ENCODE results near the gene ZNHIT6.
"Not testable (repeated sequence)": the region's sequence is repeated elsewhere in the genome, so short reads cannot be mapped to it uniquely, and the experiment has no call there.

ZNHIT6 gene

GRCh38 chr1:85650645-85651044, 57.6 kb downstream of the ZNHIT6 start:
- Histone ChIP-seq H3K27me3 (ENCODE audit: insufficient read depth, low read length) (no peaks in the 10 kb centered on the region), H3K9me3 (ENCODE audit: low read length) (peaks cover 5% of the 10 kb centered on the region; the same call in 1 of the 2 replicates), H3K4me2 (ENCODE audit: low read length) (no peak overlapping the region), H3F3A (ENCODE audit: insufficient read depth, low read length) (no peaks in the 10 kb centered on the region), H3K4me3 (ENCODE audit: low read depth, low read length, poor library complexity, severe bottlenecking) (no peak overlapping the region), H3K36me3 (ENCODE audit: insufficient read depth, low read length) (peaks cover 53% of the 10 kb centered on the region), H3K27ac (ENCODE audit: low read depth, low read length, poor library complexity, severe bottlenecking) (no peak overlapping the region), H4K20me1 (ENCODE audit: insufficient read depth, low read length) (no peaks in the 10 kb centered on the region), H2AFZ (ENCODE audit: low read length) (no peak overlapping the region), H3K9ac (ENCODE audit: low read length) (no peak overlapping the region), H3K79me2 (ENCODE audit: insufficient read depth, low read length) (no peaks in the 10 kb centered on the region), H3K4me1 (ENCODE audit: insufficient read depth, low read length, severe bottlenecking) (no peaks in the 10 kb centered on the region), H3K9me2 (ENCODE audit: low read depth, low read length) (no peaks in the 10 kb centered on the region)
- TF ChIP-seq CTCF (IDR thresholded peaks at IDR 0.05; ENCODE audit: low read length), result no peak
- no peak for TF ChIP-seq EZH2 (IDR thresholded peaks at IDR 0.05; ENCODE audit: borderline replicate concordance, low read length)

- H3K27me3 ChIP-seq (ENCODE audit: insufficient read depth, low read length), result no peaks in the 10 kb centered on the region
- H3K79me2 ChIP-seq (ENCODE audit: insufficient read depth, low read length), result no peaks in the 10 kb centered on the region
- H4K20me1 ChIP-seq (ENCODE audit: insufficient read depth, low read length), result no peaks in the 10 kb centered on the region
- no peaks in the 10 kb centered on the region for H3K9me2 ChIP-seq (ENCODE audit: low read depth, low read length)
- H3K27ac ChIP-seq (ENCODE audit: low read depth, low read length, poor library complexity, severe bottlenecking), result no peak overlapping the region
- H3K4me3 ChIP-seq (ENCODE audit: low read depth, low read length, poor library complexity, severe bottlenecking), result no peak overlapping the region
- no peak overlapping the region for H3K9ac ChIP-seq (ENCODE audit: low read length)
- peaks cover 47% of the 10 kb centered on the region for H3K36me3 ChIP-seq (ENCODE audit: insufficient read depth, low read length)
- no peak overlapping the region for H3K4me2 ChIP-seq (ENCODE audit: low read length)
- H3K4me1 ChIP-seq (ENCODE audit: insufficient read depth, low read length, severe bottlenecking), result no peaks in the 10 kb centered on the region
- H2AFZ ChIP-seq (ENCODE audit: low read length), result no peak overlapping the region
- TF ChIP-seq CTCF (IDR thresholded peaks at IDR 0.05; ENCODE audit: low read length), result no peak
- TF ChIP-seq EZH2 (IDR thresholded peaks at IDR 0.05; ENCODE audit: borderline replicate concordance, low read length), result no peak
- peaks cover 5% of the 10 kb centered on the region; the same call in 1 of the 2 replicates for H3K9me3 ChIP-seq (ENCODE audit: low read length)
- no peaks in the 10 kb centered on the region for H3F3A ChIP-seq (ENCODE audit: insufficient read depth, low read length)
Observed at GRCh38 chr1:85649591-85649990, 58.6 kb downstream of the ZNHIT6 start.

- H4K20me1 ChIP-seq (ENCODE audit: insufficient read depth, low read length); H3K9me2 ChIP-seq (ENCODE audit: low read depth, low read length); H3K4me1 ChIP-seq (ENCODE audit: insufficient read depth, low read length, severe bottlenecking); H3K79me2 ChIP-seq (ENCODE audit: insufficient read depth, low read length); H3K4me2 ChIP-seq (ENCODE audit: low read length); H3K4me3 ChIP-seq (ENCODE audit: low read depth, low read length, poor library complexity, severe bottlenecking); H3K27ac ChIP-seq (ENCODE audit: low read depth, low read length, poor library complexity, severe bottlenecking); H3K9me3 ChIP-seq (ENCODE audit: low read length); H3F3A ChIP-seq (ENCODE audit: insufficient read depth, low read length); H3K27me3 ChIP-seq (ENCODE audit: insufficient read depth, low read length); H2AFZ ChIP-seq (ENCODE audit: low read length); H3K9ac ChIP-seq (ENCODE audit: low read length): not testable (repeated sequence)
- peaks cover 13% of the 10 kb centered on the region for H3K36me3 ChIP-seq (ENCODE audit: insufficient read depth, low read length)
Observed at GRCh38 chr1:85641598-85642556, 66.4 kb downstream of the ZNHIT6 start.

- H3K4me3 ChIP-seq (ENCODE audit: low read depth, low read length, poor library complexity, severe bottlenecking); H3K27me3 ChIP-seq (ENCODE audit: insufficient read depth, low read length); H3F3A ChIP-seq (ENCODE audit: insufficient read depth, low read length); H4K20me1 ChIP-seq (ENCODE audit: insufficient read depth, low read length); H3K4me2 ChIP-seq (ENCODE audit: low read length); H3K9ac ChIP-seq (ENCODE audit: low read length); H3K9me2 ChIP-seq (ENCODE audit: low read depth, low read length); H3K4me1 ChIP-seq (ENCODE audit: insufficient read depth, low read length, severe bottlenecking); H3K9me3 ChIP-seq (ENCODE audit: low read length); H2AFZ ChIP-seq (ENCODE audit: low read length); H3K27ac ChIP-seq (ENCODE audit: low read depth, low read length, poor library complexity, severe bottlenecking); H3K79me2 ChIP-seq (ENCODE audit: insufficient read depth, low read length): not testable (repeated sequence)
- H3K36me3 ChIP-seq (ENCODE audit: insufficient read depth, low read length), result peaks cover 25% of the 10 kb centered on the region
Observed at GRCh38 chr1:85639920-85640319, 68.3 kb downstream of the ZNHIT6 start.

Data from OCI-LY1 (cell line).